Suprapubic skin (tissue), 3 donors: Measurements from ENCODE around the gene GOLGA3.

Source experiments
- CTCF ChIP-seq, 2 donors: fragments of 200-600 bp in 1 of 2; fragments of 450-650 bp in 1 of 2; sonication (generic) in 1 of 2; IDR thresholded peaks; one replicate each; pipeline ENCODE4 v1.5.1; 2016 to 2019; ENCODE audit warnings: antibody characterized with exemption in 2 of 2, mild to moderate bottlenecking in 1 of 2, moderate library complexity in 1 of 2
- POLR2A ChIP-seq, 2 donors: fragments of 450-650 bp; IDR thresholded peaks; one replicate each; pipeline ENCODE4 v1.6.1; 2017; ENCODE audit warnings: antibody characterized with exemption in 2 of 2, mild to moderate bottlenecking in 2 of 2, moderate library complexity in 2 of 2

DNA sequence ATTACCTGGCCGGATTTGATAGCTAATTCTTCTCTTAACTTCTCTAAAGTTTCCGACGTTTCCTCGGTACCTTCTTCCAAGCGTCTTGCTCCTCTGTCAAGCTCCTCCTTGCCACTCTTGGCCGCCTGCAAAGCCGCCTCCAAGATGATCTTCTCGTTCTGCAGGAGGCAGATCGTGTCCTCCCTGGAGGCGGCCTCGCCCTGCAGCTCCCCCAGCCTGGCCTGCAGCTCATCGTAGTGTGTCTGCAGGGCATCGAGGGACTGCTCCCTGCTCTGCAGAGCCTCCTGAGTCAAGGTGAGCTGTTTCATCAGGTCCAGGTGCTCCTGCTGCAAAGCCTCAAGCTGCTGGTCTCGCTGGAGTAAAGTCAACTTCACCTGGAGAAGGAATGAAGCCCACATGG is 32.8 kb downstream of the GOLGA3 start:
- no peak for TF ChIP-seq CTCF (IDR thresholded peaks at IDR 0.05)
- no peak for TF ChIP-seq POLR2A (IDR thresholded peaks at IDR 0.05)
